ENCODE data around the gene ARHGEF28.

- TF ChIP-seq, protein P1, sequence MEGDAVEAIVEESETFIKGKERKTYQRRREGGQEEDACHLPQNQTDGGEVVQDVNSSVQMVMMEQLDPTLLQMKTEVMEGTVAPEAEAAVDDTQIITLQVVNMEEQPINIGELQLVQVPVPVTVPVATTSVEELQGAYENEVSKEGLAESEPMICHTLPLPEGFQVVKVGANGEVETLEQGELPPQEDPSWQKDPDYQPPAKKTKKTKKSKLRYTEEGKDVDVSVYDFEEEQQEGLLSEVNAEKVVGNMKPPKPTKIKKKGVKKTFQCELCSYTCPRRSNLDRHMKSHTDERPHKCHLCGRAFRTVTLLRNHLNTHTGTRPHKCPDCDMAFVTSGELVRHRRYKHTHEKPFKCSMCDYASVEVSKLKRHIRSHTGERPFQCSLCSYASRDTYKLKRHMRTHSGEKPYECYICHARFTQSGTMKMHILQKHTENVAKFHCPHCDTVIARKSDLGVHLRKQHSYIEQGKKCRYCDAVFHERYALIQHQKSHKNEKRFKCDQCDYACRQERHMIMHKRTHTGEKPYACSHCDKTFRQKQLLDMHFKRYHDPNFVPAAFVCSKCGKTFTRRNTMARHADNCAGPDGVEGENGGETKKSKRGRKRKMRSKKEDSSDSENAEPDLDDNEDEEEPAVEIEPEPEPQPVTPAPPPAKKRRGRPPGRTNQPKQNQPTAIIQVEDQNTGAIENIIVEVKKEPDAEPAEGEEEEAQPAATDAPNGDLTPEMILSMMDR (IDR thresholded peaks at IDR 0.05; ENCODE audit: insufficient read depth, low read depth, low read length), result no peak
- no peak for TF ChIP-seq EZH2 (IDR thresholded peaks at IDR 0.05; ENCODE audit: insufficient read depth, low read length)
Observed at GRCh38 chr5:73592551-73592950, 33.4 kb upstream of the ARHGEF28 start.
